GM19467 (cell line): Measurements from ENCODE around the gene FARS2.

Experiments used
- ATAC-seq: cut with Tn5 transposase; IDR thresholded peaks from one replicate; pipeline ENCODE4 v1.9.1; 2021; ENCODE audit warnings: mild to moderate bottlenecking, moderate library complexity; ENCODE audit not compliant: unreplicated experiment

The FARS2 gene

GRCh38 chr6:5260661-5261544 is at the start of gene FARS2, which contains the start of gene LYRM4:
TSS of gene FARS2 (plus strand) at chr6:5261513.
TSS of gene LYRM4 (minus strand) at chr6:5260950. CDS start at chr6:5260733, 217 bp downstream.
- peak; percentile 73 for ATAC-seq

- ATAC-seq: no peak
Observed at GRCh38 chr6:5213836-5214235, 47.5 kb upstream of the FARS2 start.

GRCh38 chr6:5214570-5215052 is 46.7 kb upstream of the FARS2 start:
- ATAC-seq: no peak

- ATAC-seq: no peak
Observed at GRCh38 chr6:5215159-5215558, 46.2 kb upstream of the FARS2 start.

GRCh38 chr6:5215799-5216198 is 45.5 kb upstream of the FARS2 start:
- no peak for ATAC-seq

- ATAC-seq: no peak
Observed at GRCh38 chr6:5217356-5217755, 44.0 kb upstream of the FARS2 start.

GRCh38 chr6:5219011-5219691 is 42.2 kb upstream of the FARS2 start:
- ATAC-seq: no peak

- no peak for ATAC-seq
Observed at GRCh38 chr6:5220443-5220842, 40.9 kb upstream of the FARS2 start.

- no peak for ATAC-seq
Observed at GRCh38 chr6:5223309-5223708, 38.0 kb upstream of the FARS2 start.

GRCh38 chr6:5229356-5229755 is 32.0 kb upstream of the FARS2 start:
- no peak for ATAC-seq

- ATAC-seq: no peak
Observed at GRCh38 chr6:5230081-5230480, 31.2 kb upstream of the FARS2 start.

GRCh38 chr6:5231289-5231688 is 30.0 kb upstream of the FARS2 start:
- ATAC-seq: no peak

- ATAC-seq: no peak
Observed at GRCh38 chr6:5234874-5235273, 26.4 kb upstream of the FARS2 start.

- ATAC-seq: no peak
Observed at GRCh38 chr6:5235830-5236229, 25.5 kb upstream of the FARS2 start.

GRCh38 chr6:5237805-5238204 is 23.5 kb upstream of the FARS2 start:
- no peak for ATAC-seq

GRCh38 chr6:5238336-5238735 is 23.0 kb upstream of the FARS2 start:
- ATAC-seq: no peak

- no peak for ATAC-seq
Observed at GRCh38 chr6:5241252-5241651, 20.1 kb upstream of the FARS2 start.

GRCh38 chr6:5243069-5243468 is 18.2 kb upstream of the FARS2 start:
- no peak for ATAC-seq

- ATAC-seq: no peak
Observed at GRCh38 chr6:5246141-5247097, 14.9 kb upstream of the FARS2 start.

GRCh38 chr6:5247201-5247600 is 14.1 kb upstream of the FARS2 start:
- no peak for ATAC-seq
